CD4-positive, alpha-beta memory T cell (primary cell): ENCODE measurements around the gene CFAP43. TPM values are rescaled to one million over a fixed set of nuclear protein-coding genes. Genes with fewer than 3 reads are reported as not detected.

Experiments used
- CTCF ChIA-PET: fragments of 350-600 bp; sonication (Branson Sonifier 250); formaldehyde crosslinking; loops from one replicate; lab custom pipeline; 2021; ENCODE audit warnings: inconsistent platforms; ENCODE audit not compliant: partially characterized antibody; lab: Charles Lee
- POLR2A ChIA-PET: fragments of 350-600 bp; sonication (Branson Sonifier 250); formaldehyde crosslinking; loops from one replicate; lab custom pipeline; 2021; ENCODE audit not compliant: partially characterized antibody; lab: Charles Lee
- DNase-seq, 5 donors: peaks; one replicate each; pipeline versions ENCODE4 v3.0.0 to v3.0.0-alpha.2; 2020 to 2022; ENCODE audit warnings: mixed read lengths in 1 of 5
- H3K27ac ChIP-seq: one replicate; pipeline ENCODE4 v1.7.0; 2013; ENCODE audit warnings: low read depth, low read length
- H3K27me3 ChIP-seq: 2 replicates; pipeline ENCODE4 v1.7.0; 2013; ENCODE audit warnings: mild to moderate bottlenecking, low read length, moderate library complexity; ENCODE audit not compliant: insufficient read depth
- H3K36me3 ChIP-seq: 2 replicates; pipeline ENCODE4 v1.7.0; 2013; ENCODE audit warnings: mild to moderate bottlenecking, low read length, moderate library complexity; ENCODE audit not compliant: insufficient read depth
- H3K4me1 ChIP-seq: 2 replicates; pipeline ENCODE4 v1.7.0; 2013; ENCODE audit warnings: mild to moderate bottlenecking, low read length, moderate library complexity; ENCODE audit not compliant: insufficient read depth
- H3K4me3 ChIP-seq, 2 donors: one replicate each; pipeline ENCODE4 v1.7.0; 2013; ENCODE audit warnings: low read length in 2 of 2, mild to moderate bottlenecking in 1 of 2
- H3K9me3 ChIP-seq, 2 donors: one replicate each; pipeline ENCODE4 v1.7.0; 2013; ENCODE audit warnings: low read length in 2 of 2, control low read depth in 1 of 2; ENCODE audit not compliant: control insufficient read depth in 1 of 2
- H3K27ac Mint-ChIP-seq, 7 donors: one replicate each; pipeline ENCODE4 v1.8.0; 2020 to 2021; ENCODE audit warnings: mixed read lengths in 7 of 7, mild to moderate bottlenecking in 6 of 7, inconsistent platforms in 3 of 7, moderate library complexity in 3 of 7
- H3K27me3 Mint-ChIP-seq, 2 donors: one replicate each; pipeline ENCODE4 v1.8.0; 2020 to 2021; ENCODE audit warnings: mixed read lengths in 2 of 2
- H3K36me3 Mint-ChIP-seq, 2 donors: one replicate each; pipeline ENCODE4 v1.8.0; 2020 to 2021; ENCODE audit warnings: mixed read lengths in 2 of 2, inconsistent platforms in 1 of 2, mild to moderate bottlenecking in 1 of 2
- H3K4me1 Mint-ChIP-seq, 4 donors: one replicate each; pipeline ENCODE4 v1.8.0; 2020 to 2021; ENCODE audit warnings: mixed read lengths in 4 of 4, mild to moderate bottlenecking in 1 of 4
- H3K4me3 Mint-ChIP-seq, 8 donors: one replicate each; pipeline ENCODE4 v1.8.0; 2020 to 2021; ENCODE audit warnings: mixed read lengths in 8 of 8, mild to moderate bottlenecking in 7 of 8, moderate library complexity in 6 of 8, inconsistent platforms in 3 of 8
- H3K9me3 Mint-ChIP-seq, 8 donors: one replicate each; pipeline ENCODE4 v1.8.0; 2020 to 2021; ENCODE audit warnings: mixed read lengths in 8 of 8, mild to moderate bottlenecking in 5 of 8, inconsistent platforms in 3 of 8, moderate library complexity in 1 of 8
- intact Hi-C: fragments of 100-400 bp; cut with micrococcal nuclease; formaldehyde crosslinking; loops from one replicate; pipeline ENCODE4 v1.15.1; 2023
- polyA plus RNA-seq, 2 donors: library from polyadenylated mRNA; unstranded; fragments of 300-500 nt; fragmentation: Illumina TruSeq; gene quantifications; one replicate each; pipeline ENCODE4 v1.2.3, GENCODE V29; 2021
- total RNA-seq, 2 experiments: library from RNA; stranded (reverse); gene quantifications; one replicate each; pipeline ENCODE4 v1.2.3, GENCODE V29; 2021

Gene CFAP43
- total and polyA plus RNA-seq, 4 experiments from 2014 or later: not detected

GRCh38 chr10:104150139-104150538, 82.0 kb downstream of the CFAP43 start:
- no peaks in the 10 kb centered on the region for H3K4me1 Mint-ChIP-seq
- ChIA-PET POLR2A (no interaction called here), CTCF (no interaction called here)
- no peak overlapping the region for H3K27ac Mint-ChIP-seq
- DNase-seq: no peak
- no peak overlapping the region for H3K4me3 Mint-ChIP-seq
- intact Hi-C loops: no loop called here
- Histone ChIP-seq H3K4me1 (no peaks in the 10 kb centered on the region), H3K27me3 (peaks cover 6% of the 10 kb centered on the region), H3K4me3 (no peak overlapping the region), H3K9me3 (no peaks in the 10 kb centered on the region), H3K27ac (no peak overlapping the region), H3K36me3 (no peaks in the 10 kb centered on the region)
- peaks cover 0 to 26% (median 22%) of the 10 kb centered on the region in 8 donors for H3K9me3 Mint-ChIP-seq
- H3K27me3 Mint-ChIP-seq: peaks cover 17 to 24% of the 10 kb centered on the region in 2 donors
- H3K36me3 Mint-ChIP-seq: peaks cover 6 to 12% of the 10 kb centered on the region in 2 donors

- intact Hi-C loops: no loop called here
- no peaks in the 10 kb centered on the region for H3K36me3 ChIP-seq
- H3K9me3 Mint-ChIP-seq: peaks cover 0 to 15% (median 10%) of the 10 kb centered on the region in 8 donors
- ChIA-PET POLR2A (no interaction called here), CTCF (interaction anchor here (1.1 to 1.8 kb wide), 2 partner anchors 254 to 435 kb away, joined by 3 to 6 read pairs; no protein-coding TSS in a partner anchor)
- H3K4me3 ChIP-seq: no peak overlapping the region
- no peak overlapping the region for H3K27ac Mint-ChIP-seq
- no peaks in the 10 kb centered on the region for H3K4me1 Mint-ChIP-seq
- DNase-seq: no peak
- H3K9me3 ChIP-seq: no peaks in the 10 kb centered on the region
- peaks cover 12 to 14% of the 10 kb centered on the region in 2 donors for H3K27me3 Mint-ChIP-seq
- no peak overlapping the region for H3K4me3 Mint-ChIP-seq
- H3K36me3 Mint-ChIP-seq: peaks cover 3 to 5% of the 10 kb centered on the region in 2 donors
- no peaks in the 10 kb centered on the region for H3K27me3 ChIP-seq
- no peak overlapping the region for H3K27ac ChIP-seq
- H3K4me1 ChIP-seq: no peaks in the 10 kb centered on the region
These were observed 85.3 kb downstream of the CFAP43 start for GRCh38 chr10:104146882-104147281.

GRCh38 chr10:104144931-104145330, 87.2 kb downstream of the CFAP43 start:
- Mint-ChIP-seq H3K9me3 (no peaks in the 10 kb centered on the region), H3K36me3 (no peaks in the 10 kb centered on the region), H3K4me1 (no peaks in the 10 kb centered on the region), H3K27ac (no peak overlapping the region), H3K27me3 (peaks cover 8 to 11% of the 10 kb centered on the region in 2 donors), H3K4me3 (no peak overlapping the region)
- Histone ChIP-seq H3K27me3 (no peaks in the 10 kb centered on the region), H3K9me3 (no peaks in the 10 kb centered on the region), H3K4me1 (no peaks in the 10 kb centered on the region), H3K4me3 (no peak overlapping the region), H3K36me3 (no peaks in the 10 kb centered on the region), H3K27ac (no peak overlapping the region)
- intact Hi-C loops: no loop called here
- DNase-seq: no peak
- POLR2A ChIA-PET: interaction anchor here (1.7 kb wide), 1 partner anchor 23 kb away, joined by 4 read pairs; the partner anchor contains the start of gene SFR1
- CTCF ChIA-PET: no interaction called here

- Histone ChIP-seq H3K27me3 (no peaks in the 10 kb centered on the region), H3K4me3 (no peak overlapping the region), H3K9me3 (no peaks in the 10 kb centered on the region), H3K4me1 (no peaks in the 10 kb centered on the region), H3K27ac (no peak overlapping the region), H3K36me3 (no peaks in the 10 kb centered on the region)
- ChIA-PET POLR2A (no interaction called here), CTCF (interaction anchor here (1.0 kb wide), 1 partner anchor 131 kb away, joined by 3 read pairs; no protein-coding TSS in a partner anchor)
- Mint-ChIP-seq H3K27me3 (peaks cover 7 to 9% of the 10 kb centered on the region in 2 donors), H3K36me3 (no peaks in the 10 kb centered on the region), H3K27ac (no peak overlapping the region), H3K4me3 (no peak overlapping the region), H3K4me1 (no peaks in the 10 kb centered on the region), H3K9me3 (no peaks in the 10 kb centered on the region)
- intact Hi-C loops: no loop called here
- no peak for DNase-seq
These were observed 88.3 kb downstream of the CFAP43 start for GRCh38 chr10:104143829-104144228.

- POLR2A ChIA-PET: no interaction called here
- no peak overlapping the region for H3K4me3 Mint-ChIP-seq
- no peaks in the 10 kb centered on the region for H3K9me3 ChIP-seq
These were observed 90.1 kb downstream of the CFAP43 start for GRCh38 chr10:104142081-104142480.

GRCh38 chr10:104139221-104139620, 92.9 kb downstream of the CFAP43 start:
- H3K27me3 ChIP-seq: no peaks in the 10 kb centered on the region
- Mint-ChIP-seq H3K27me3 (peaks cover 7 to 13% of the 10 kb centered on the region in 2 donors), H3K36me3 (no peaks in the 10 kb centered on the region), H3K9me3 (no peaks in the 10 kb centered on the region), H3K27ac (no peak overlapping the region), H3K4me3 (no peak overlapping the region), H3K4me1 (no peaks in the 10 kb centered on the region)
- no peaks in the 10 kb centered on the region for H3K9me3 ChIP-seq
- no peaks in the 10 kb centered on the region for H3K4me1 ChIP-seq
- H3K4me3 ChIP-seq: no peak overlapping the region
- intact Hi-C loops: no loop called here
- CTCF ChIA-PET: interaction anchor here (1.5 kb wide), 1 partner anchor 9 kb away, joined by 4 read pairs; no protein-coding TSS in a partner anchor
- H3K27ac ChIP-seq: no peak overlapping the region
- POLR2A ChIA-PET: no interaction called here
- no peak for DNase-seq
- no peaks in the 10 kb centered on the region for H3K36me3 ChIP-seq

More at GRCh38 chr10:104142081-104142480, 90.1 kb downstream of the CFAP43 start:
- no peak for DNase-seq
- intact Hi-C loops: no loop called here
- Mint-ChIP-seq H3K4me1 (no peaks in the 10 kb centered on the region), H3K27me3 (peaks cover 5 to 9% of the 10 kb centered on the region in 2 donors), H3K27ac (no peak overlapping the region), H3K9me3 (no peaks in the 10 kb centered on the region), H3K36me3 (no peaks in the 10 kb centered on the region)
- Histone ChIP-seq H3K36me3 (no peaks in the 10 kb centered on the region), H3K4me1 (no peaks in the 10 kb centered on the region), H3K4me3 (no peak overlapping the region), H3K27me3 (no peaks in the 10 kb centered on the region), H3K27ac (no peak overlapping the region)
- CTCF ChIA-PET: no interaction called here

GRCh38 chr10:104138131-104138530, 94.0 kb downstream of the CFAP43 start:
- H3K4me3 ChIP-seq: no peak overlapping the region
- Mint-ChIP-seq H3K27me3 (peaks cover 5 to 15% of the 10 kb centered on the region in 2 donors), H3K4me3 (no peak overlapping the region), H3K36me3 (no peaks in the 10 kb centered on the region), H3K9me3 (no peaks in the 10 kb centered on the region), H3K4me1 (no peaks in the 10 kb centered on the region), H3K27ac (no peak overlapping the region)
- H3K27ac ChIP-seq: no peak overlapping the region
- H3K36me3 ChIP-seq: no peaks in the 10 kb centered on the region
- ChIA-PET CTCF (no interaction called here), POLR2A (no interaction called here)
- H3K9me3 ChIP-seq: no peaks in the 10 kb centered on the region
- DNase-seq: no peak
- H3K27me3 ChIP-seq: no peaks in the 10 kb centered on the region
- intact Hi-C loops: no loop called here
- H3K4me1 ChIP-seq: no peaks in the 10 kb centered on the region
